ENCODE measurements around the gene CNIH2. TPM values are rescaled to one million over a fixed set of nuclear protein-coding genes. Genes with fewer than 3 reads are reported as not detected.

CNIH2 gene
- total and polyA plus RNA-seq, 2 donors (not counting 1 experiment from before 2014, with no cell fraction given): 0.17 to 0.57 TPM

DNA sequence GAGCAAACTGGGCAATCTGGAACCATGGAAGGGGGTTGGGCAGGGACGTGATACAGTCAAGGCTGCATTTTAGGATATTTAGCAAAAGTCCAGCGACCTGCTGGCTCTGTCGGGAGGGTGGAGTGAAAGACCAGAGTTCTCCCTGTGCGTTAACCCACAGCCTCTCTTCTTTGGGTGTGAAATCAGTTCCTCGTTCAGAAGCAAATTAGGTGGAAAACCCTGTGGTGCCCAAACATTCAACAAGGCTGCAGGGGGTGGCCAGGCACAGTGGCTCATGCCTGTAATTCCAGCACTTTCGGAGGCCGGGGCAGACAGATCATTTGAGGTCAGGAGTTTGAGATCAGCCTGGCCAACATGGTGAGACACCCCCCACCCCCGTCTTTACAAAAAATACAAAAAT is 19.6 kb downstream of the CNIH2 start:
- Histone ChIP-seq H3K79me2 (ENCODE audit: control insufficient read depth, insufficient read depth, low read length) (no peaks in the 10 kb centered on the region), H2AFZ (ENCODE audit: low read length) (no peak overlapping the region), H4K20me1 (ENCODE audit: control insufficient read depth, extremely low read depth, insufficient read depth, low read length) (no peaks in the 10 kb centered on the region), H3K4me1 (ENCODE audit: control insufficient read depth, extremely low read depth, insufficient read depth, low read length) (no peaks in the 10 kb centered on the region), H3K9me3 (ENCODE audit: control insufficient read depth, insufficient read depth, low read depth, low read length) (no peaks in the 10 kb centered on the region), H3K4me3 (replicated peaks in 1 of 4; ENCODE audit: control extremely low read depth in 1 of 4, insufficient read depth in 1 of 4, low read depth in 3 of 4, low read length in 4 of 4) (no peak overlapping the region), H3K27me3 (ENCODE audit: control insufficient read depth, insufficient read depth, low read length) (peaks cover 21% of the 10 kb centered on the region), H3K27ac (ENCODE audit: insufficient read depth, low read length) (no peak overlapping the region), H3K36me3 (ENCODE audit: control insufficient read depth, insufficient read depth, low read length) (no peaks in the 10 kb centered on the region), H3K9ac (ENCODE audit: insufficient read depth, low read length) (no peak overlapping the region), H3K4me2 (ENCODE audit: extremely low read depth, insufficient read depth, low read length) (no peak overlapping the region)
- no peak for DNase-seq (ENCODE audit: low read depth in 2 of 2)
- TF ChIP-seq EZH2 (IDR thresholded peaks at IDR 0.05; ENCODE audit: low read length, missing control alignments): no peak
- no peak for TF ChIP-seq CTCF (conservative IDR thresholded peaks at IDR 0.05 in 1 of 2, IDR thresholded peaks at IDR 0.05 in 1 of 2; ENCODE audit: low read depth in 1 of 2, low read length in 2 of 2)

- TF ChIP-seq EZH2 (IDR thresholded peaks at IDR 0.05; ENCODE audit: low read length, missing control alignments): no peak
- no peak for TF ChIP-seq CTCF (conservative IDR thresholded peaks at IDR 0.05 in 1 of 2, IDR thresholded peaks at IDR 0.05 in 1 of 2; ENCODE audit: low read depth in 1 of 2, low read length in 2 of 2)
- no peak for DNase-seq (ENCODE audit: low read depth in 2 of 2)
Measured at GRCh38 chr11:66299186-66299585, 21.2 kb downstream of the CNIH2 start.

GRCh38 chr11:66302656-66303055 is 24.7 kb downstream of the CNIH2 start:
- Histone ChIP-seq H3K27ac (ENCODE audit: insufficient read depth, low read length) (no peak overlapping the region), H4K20me1 (ENCODE audit: control insufficient read depth, extremely low read depth, insufficient read depth, low read length) (no peaks in the 10 kb centered on the region), H2AFZ (ENCODE audit: low read length) (no peak overlapping the region), H3K4me3 (replicated peaks in 1 of 4; ENCODE audit: control extremely low read depth in 1 of 4, insufficient read depth in 1 of 4, low read depth in 3 of 4, low read length in 4 of 4) (no peak overlapping the region), H3K4me1 (ENCODE audit: control insufficient read depth, extremely low read depth, insufficient read depth, low read length) (no peaks in the 10 kb centered on the region), H3K4me2 (ENCODE audit: extremely low read depth, insufficient read depth, low read length) (no peak overlapping the region), H3K9ac (ENCODE audit: insufficient read depth, low read length) (no peak overlapping the region), H3K79me2 (ENCODE audit: control insufficient read depth, insufficient read depth, low read length) (no peaks in the 10 kb centered on the region), H3K27me3 (ENCODE audit: control insufficient read depth, insufficient read depth, low read length) (peaks cover 11% of the 10 kb centered on the region), H3K36me3 (ENCODE audit: control insufficient read depth, insufficient read depth, low read length) (no peaks in the 10 kb centered on the region), H3K9me3 (ENCODE audit: control insufficient read depth, insufficient read depth, low read depth, low read length) (no peaks in the 10 kb centered on the region)
- DNase-seq (ENCODE audit: low read depth in 2 of 2): no peak
- no peak for TF ChIP-seq CTCF (conservative IDR thresholded peaks at IDR 0.05 in 1 of 2, IDR thresholded peaks at IDR 0.05 in 1 of 2; ENCODE audit: low read depth in 1 of 2, low read length in 2 of 2)
- no peak for TF ChIP-seq EZH2 (IDR thresholded peaks at IDR 0.05; ENCODE audit: low read length, missing control alignments)

More at GRCh38 chr11:66299186-66299585, 21.2 kb downstream of the CNIH2 start:
- Histone ChIP-seq H4K20me1 (ENCODE audit: control insufficient read depth, extremely low read depth, insufficient read depth, low read length) (no peaks in the 10 kb centered on the region), H2AFZ (ENCODE audit: low read length) (no peak overlapping the region), H3K27ac (ENCODE audit: insufficient read depth, low read length) (no peak overlapping the region), H3K9me3 (ENCODE audit: control insufficient read depth, insufficient read depth, low read depth, low read length) (no peaks in the 10 kb centered on the region), H3K4me2 (ENCODE audit: extremely low read depth, insufficient read depth, low read length) (no peak overlapping the region), H3K79me2 (ENCODE audit: control insufficient read depth, insufficient read depth, low read length) (no peaks in the 10 kb centered on the region), H3K36me3 (ENCODE audit: control insufficient read depth, insufficient read depth, low read length) (no peaks in the 10 kb centered on the region), H3K4me3 (replicated peaks in 1 of 4; ENCODE audit: control extremely low read depth in 1 of 4, insufficient read depth in 1 of 4, low read depth in 3 of 4, low read length in 4 of 4) (no peak overlapping the region), H3K27me3 (ENCODE audit: control insufficient read depth, insufficient read depth, low read length) (peaks cover 13% of the 10 kb centered on the region), H3K4me1 (ENCODE audit: control insufficient read depth, extremely low read depth, insufficient read depth, low read length) (no peaks in the 10 kb centered on the region), H3K9ac (ENCODE audit: insufficient read depth, low read length) (no peak overlapping the region)

All from fibroblast of lung (primary cell).